Mucosa of descending colon (tissue), 3 donors: Measurements from ENCODE around the gene ADGRF1. TPM values are rescaled to one million over a fixed set of nuclear protein-coding genes. Genes with fewer than 3 reads are reported as not detected.

Experiments used
- ATAC-seq: fragments of 200-7000 bp; cut with Tn5 transposase; one replicate; pipeline ENCODE4 v1.9.1; 2020; ENCODE audit warnings: mild to moderate bottlenecking, moderate library complexity
- DNase-seq, 3 donors: peaks; one replicate each; pipeline ENCODE4 v3.0.0-alpha.2; 2020
- H3K36me3 ChIP-seq: fragments of 200-600 bp; one replicate; pipeline ENCODE4 v1.8.0; 2021; ENCODE audit warnings: low read depth, mild to moderate bottlenecking
- H3K4me1 ChIP-seq: fragments of 200-600 bp; one replicate; pipeline ENCODE4 v1.8.0; 2021; ENCODE audit warnings: low read depth, mild to moderate bottlenecking
- H3K4me3 ChIP-seq: fragments of 200-600 bp; one replicate; pipeline ENCODE4 v1.8.0; 2021; ENCODE audit warnings: mild to moderate bottlenecking
- H3K9me3 ChIP-seq: fragments of 200-600 bp; one replicate; pipeline ENCODE4 v1.8.0; 2021; ENCODE audit warnings: mild to moderate bottlenecking
- intact Hi-C, 2 donors: fragments of 100-400 bp; cut with DNase I in 1 of 2; cut with micrococcal nuclease in 1 of 2; formaldehyde crosslinking; loops; one replicate each; pipeline versions ENCODE4 v1.11.0 to v1.11.1; 2022; cut with DNase I, micrococcal nuclease
- total RNA-seq, 3 donors: library from RNA; stranded (reverse); fragmentation: NEBNext Ultra II Directional in 2 of 3; extraction: Animal tissue kit (Norgen Biotek cat#: 25700) in 2 of 3; gene quantifications; one replicate each; pipeline versions ENCODE4 v1.2.1 to v1.2.4, GENCODE V29; 2021 to 2023
- TF ChIP-seq, protein P1 (sequence below): fragments of 200-600 bp; IDR thresholded peaks from one replicate; pipeline ENCODE4 v1.8.0; 2022; ENCODE audit warnings: antibody characterized with exemption, mild to moderate bottlenecking
- donor health status: DM: no; HTN: no; CAD: no; lungs with moderate emphysema.
- donor health status: DM: no; HTN: no; CAD: no.
- donor health status: DM: no; HTN: yes; CAD: no.

The ADGRF1 gene
- total RNA-seq, 3 donors from 2014 or later = 1.2 to 3.3 (median 1.8) TPM

DNA sequence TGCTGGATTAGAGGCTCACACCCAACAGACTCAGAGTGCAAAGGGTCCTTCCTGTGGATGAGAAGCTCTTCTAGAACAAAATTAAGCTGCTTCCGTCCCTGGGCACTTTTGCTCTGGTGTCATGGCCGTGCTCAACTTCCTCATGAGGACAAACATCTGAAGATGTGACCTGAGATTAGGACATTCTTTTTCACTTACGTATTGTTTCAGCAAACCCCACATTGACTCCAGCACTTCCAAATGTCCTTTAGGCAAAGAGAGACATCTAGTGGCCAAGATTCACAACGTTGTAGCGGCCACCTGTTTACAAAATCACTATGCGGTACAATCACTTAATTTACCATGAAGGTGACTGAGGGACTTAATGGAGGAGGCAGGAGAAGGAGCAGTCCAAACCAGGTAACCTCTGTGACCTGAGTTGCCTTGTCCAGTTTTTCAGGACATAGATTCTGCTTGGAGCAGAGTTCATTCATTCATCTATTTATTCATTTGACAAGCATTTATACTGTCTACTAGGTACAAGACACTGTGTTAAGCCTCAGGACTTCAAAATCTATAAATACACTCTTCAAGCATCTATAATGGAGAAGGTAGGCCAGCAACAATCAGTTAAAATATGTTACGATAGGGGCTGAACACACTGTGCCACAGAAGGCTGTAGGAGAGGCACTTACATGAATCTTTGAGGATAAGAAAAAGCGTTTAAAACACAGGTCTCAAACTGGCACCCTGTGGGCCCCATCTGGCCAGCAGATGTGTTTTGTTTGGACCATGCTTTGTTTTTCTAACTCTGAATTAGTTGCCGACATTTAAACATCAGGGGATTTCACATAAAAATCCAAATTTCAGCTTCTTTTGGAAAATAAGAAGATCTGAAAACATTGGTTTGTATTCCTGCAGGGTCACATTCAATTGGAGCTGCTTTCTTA is 5.6 kb upstream of the ADGRF1 start:
- intact Hi-C loops = loop anchor here in 1 of 2 donors (5.0 kb wide), 1 partner anchor 200 kb away; no protein-coding TSS in a partner anchor
- peaks cover 5% of the 10 kb centered on the region for H3K4me1 ChIP-seq
- DNase-seq = peak in 2 of 3 donors; percentile 29 to 75
- H3K36me3 ChIP-seq = no peaks in the 10 kb centered on the region
- ATAC-seq = peak; percentile 90
- TF ChIP-seq, protein P1, sequence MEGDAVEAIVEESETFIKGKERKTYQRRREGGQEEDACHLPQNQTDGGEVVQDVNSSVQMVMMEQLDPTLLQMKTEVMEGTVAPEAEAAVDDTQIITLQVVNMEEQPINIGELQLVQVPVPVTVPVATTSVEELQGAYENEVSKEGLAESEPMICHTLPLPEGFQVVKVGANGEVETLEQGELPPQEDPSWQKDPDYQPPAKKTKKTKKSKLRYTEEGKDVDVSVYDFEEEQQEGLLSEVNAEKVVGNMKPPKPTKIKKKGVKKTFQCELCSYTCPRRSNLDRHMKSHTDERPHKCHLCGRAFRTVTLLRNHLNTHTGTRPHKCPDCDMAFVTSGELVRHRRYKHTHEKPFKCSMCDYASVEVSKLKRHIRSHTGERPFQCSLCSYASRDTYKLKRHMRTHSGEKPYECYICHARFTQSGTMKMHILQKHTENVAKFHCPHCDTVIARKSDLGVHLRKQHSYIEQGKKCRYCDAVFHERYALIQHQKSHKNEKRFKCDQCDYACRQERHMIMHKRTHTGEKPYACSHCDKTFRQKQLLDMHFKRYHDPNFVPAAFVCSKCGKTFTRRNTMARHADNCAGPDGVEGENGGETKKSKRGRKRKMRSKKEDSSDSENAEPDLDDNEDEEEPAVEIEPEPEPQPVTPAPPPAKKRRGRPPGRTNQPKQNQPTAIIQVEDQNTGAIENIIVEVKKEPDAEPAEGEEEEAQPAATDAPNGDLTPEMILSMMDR = peak; percentile 28
- H3K9me3 ChIP-seq = no peaks in the 10 kb centered on the region
- H3K4me3 ChIP-seq = no peak overlapping the region

DNA sequence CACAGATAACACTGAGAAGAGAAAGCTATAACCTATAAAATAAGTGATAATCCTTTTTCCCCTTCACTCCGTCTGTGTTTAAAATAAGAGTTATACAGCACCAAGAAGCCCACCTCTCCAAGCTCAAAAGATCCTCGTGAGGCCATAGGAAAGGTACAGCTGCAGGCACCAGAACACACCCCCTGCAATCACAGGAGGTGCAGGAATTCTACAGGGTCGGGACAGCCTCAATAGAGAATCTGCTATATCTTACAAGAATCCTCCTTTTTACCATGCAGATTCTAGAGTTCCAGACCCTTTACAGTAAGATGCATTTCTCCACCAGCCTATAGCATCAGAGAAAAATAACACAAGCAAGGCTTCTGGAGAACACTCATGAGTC is 5.0 kb upstream of the ADGRF1 start:
- no peak for ATAC-seq
- TF ChIP-seq, protein P1 = no peak
- intact Hi-C loops = loop anchor here in 1 of 2 donors (5.0 kb wide), 1 partner anchor 200 kb away; no protein-coding TSS in a partner anchor

DNA sequence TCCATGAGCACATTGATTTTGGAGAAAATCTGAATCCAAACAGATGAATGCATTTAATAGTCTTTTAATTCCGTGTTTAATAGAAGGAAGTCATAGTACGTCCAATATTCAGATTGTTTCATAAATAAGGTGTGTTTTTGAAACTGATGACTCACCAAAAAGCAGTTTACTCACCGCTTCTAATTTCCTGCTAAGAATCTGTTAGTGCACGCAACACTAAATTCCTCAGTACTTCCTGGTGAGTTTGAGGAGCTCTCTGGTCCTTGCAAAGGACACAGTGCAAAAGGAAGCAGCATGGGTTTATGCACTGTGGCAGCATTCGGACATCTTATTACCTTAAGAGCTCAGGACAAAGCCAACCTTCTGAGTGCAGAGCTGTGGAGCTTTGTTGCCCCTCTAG is 2.3 kb upstream of the ADGRF1 start:
- intact Hi-C loops = no loop called here
- H3K4me3 ChIP-seq = no peak overlapping the region
- no peaks in the 10 kb centered on the region for H3K36me3 ChIP-seq
- peaks cover 5% of the 10 kb centered on the region for H3K4me1 ChIP-seq
- DNase-seq (peak in 1 of 3 donors; percentile 38), ATAC-seq (peak; percentile 90)
- no peaks in the 10 kb centered on the region for H3K9me3 ChIP-seq
- TF ChIP-seq, protein P1 = no peak

More for the DNA sequence above, 5.0 kb upstream of the ADGRF1 start:
- no peak overlapping the region for H3K4me3 ChIP-seq
- H3K36me3 ChIP-seq = no peaks in the 10 kb centered on the region
- H3K9me3 ChIP-seq = no peaks in the 10 kb centered on the region
- no peak for DNase-seq
- peaks cover 5% of the 10 kb centered on the region for H3K4me1 ChIP-seq

DNA sequence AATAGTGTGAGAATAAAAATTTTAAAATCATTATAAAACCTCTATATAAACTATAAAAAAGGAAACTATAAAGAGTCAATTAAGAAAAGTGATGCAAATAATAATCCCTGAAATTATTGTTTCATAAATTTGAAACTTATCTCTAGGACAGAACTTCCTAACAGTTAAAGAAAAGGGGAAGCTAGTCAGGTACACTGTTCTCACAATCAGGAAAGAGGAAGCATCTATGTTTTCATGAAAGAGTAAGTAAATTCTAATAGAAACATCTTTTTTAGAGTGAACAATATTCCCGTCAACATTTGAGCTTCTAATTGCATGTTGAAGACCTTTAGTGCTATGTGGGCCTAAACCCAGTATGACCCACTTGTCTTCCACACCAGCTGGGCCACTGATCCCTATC is 1.2 kb upstream of the ADGRF1 start:
- TF ChIP-seq, protein P1 = no peak
- no peak for ATAC-seq
- no peaks in the 10 kb centered on the region for H3K36me3 ChIP-seq
- no peak overlapping the region for H3K4me3 ChIP-seq
- no peak for DNase-seq
- H3K4me1 ChIP-seq = peaks cover 5% of the 10 kb centered on the region
- intact Hi-C loops = no loop called here
- no peaks in the 10 kb centered on the region for H3K9me3 ChIP-seq

DNA sequence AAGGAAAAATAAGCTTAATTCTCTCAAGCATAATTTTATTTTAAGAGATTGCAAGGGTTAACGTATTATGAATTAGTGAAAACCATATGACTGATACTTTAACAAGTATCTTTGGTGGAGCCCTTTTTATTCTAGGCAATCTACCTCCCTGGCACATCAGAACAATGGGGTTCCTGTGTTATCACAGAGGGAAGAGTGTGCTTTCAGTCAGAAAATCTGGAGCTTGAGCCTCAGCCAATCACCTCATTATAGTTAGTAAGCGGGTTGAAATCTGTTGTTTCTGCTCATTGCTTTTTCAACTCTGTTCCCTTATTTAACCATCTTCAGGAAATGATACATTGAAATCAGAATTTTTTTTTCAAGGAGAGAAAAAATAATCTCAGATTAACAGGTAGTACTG is 391 bp downstream of the ADGRF1 start:
- Histone ChIP-seq H3K4me3 (no peak overlapping the region), H3K4me1 (no peaks in the 10 kb centered on the region), H3K9me3 (no peaks in the 10 kb centered on the region), H3K36me3 (no peaks in the 10 kb centered on the region)
- ATAC-seq (no peak), DNase-seq (no peak)
- TF ChIP-seq, protein P1 = no peak
- intact Hi-C loops = no loop called here
